Sigmoid colon (tissue), 4 donors: ENCODE data around the gene ABCC4.

Experiments
- CTCF ChIP-seq, 4 experiments: fragments of 450-650 bp in 3 of 4; fragments of 200-600 bp in 1 of 4; IDR thresholded peaks; one replicate each; pipeline ENCODE4 v1.5.1; 2016 to 2019; ENCODE audit warnings: antibody characterized with exemption in 4 of 4, mild to moderate bottlenecking in 3 of 4, moderate library complexity in 2 of 4
- EP300 ChIP-seq, 4 donors: sonication (generic); formaldehyde crosslinking; IDR thresholded peaks; one replicate each; pipeline ENCODE4 v1.6.1; 2017; ENCODE audit warnings: antibody characterized with exemption in 4 of 4
- POLR2A ChIP-seq, 2 donors: fragments of 450-650 bp; IDR thresholded peaks; one replicate each; pipeline ENCODE4 v1.6.1; 2016; ENCODE audit warnings: antibody characterized with exemption in 2 of 2, mild to moderate bottlenecking in 2 of 2, moderate library complexity in 2 of 2
- POLR2AphosphoS5 ChIP-seq, 4 donors: sonication (generic); formaldehyde crosslinking; IDR thresholded peaks; one replicate each; pipeline ENCODE4 v1.6.1; 2017; ENCODE audit warnings: antibody characterized with exemption in 4 of 4

DNA sequence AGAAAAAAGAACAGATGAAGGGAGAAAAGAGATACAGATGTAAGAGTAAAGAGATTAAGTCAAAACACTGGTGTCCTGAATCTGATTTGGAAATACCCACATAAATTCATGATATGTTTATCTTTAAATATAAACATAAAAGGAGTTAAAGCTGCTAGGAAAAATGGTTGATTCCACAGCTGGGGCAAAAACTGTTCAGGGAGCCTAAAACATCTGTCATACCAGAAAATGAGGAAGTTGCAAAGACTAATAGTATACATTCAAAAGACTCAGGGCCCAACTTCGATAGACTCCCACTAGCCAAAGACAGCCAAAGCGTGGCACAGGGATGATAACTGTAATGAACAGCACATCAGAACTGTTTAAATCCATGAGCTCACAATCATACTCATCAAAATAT, 62.0 kb downstream of the ABCC4 start:
- no peak for TF ChIP-seq CTCF (IDR thresholded peaks at IDR 0.05)
- no peak for TF ChIP-seq POLR2A (IDR thresholded peaks at IDR 0.05)
- TF ChIP-seq POLR2AphosphoS5 (IDR thresholded peaks at IDR 0.05), result no peak
- no peak for TF ChIP-seq EP300 (IDR thresholded peaks at IDR 0.05)
